Upper lobe of left lung (tissue), 4 donors: Measurements from ENCODE around the gene ARRB1.

Experiments
- EP300 ChIP-seq, 4 donors: sonication (generic); formaldehyde crosslinking; IDR thresholded peaks; one replicate each; pipeline ENCODE4 v1.5.1; 2017; ENCODE audit warnings: antibody characterized with exemption in 4 of 4, control low read depth in 2 of 4
- POLR2AphosphoS5 ChIP-seq, 2 donors: sonication (generic); formaldehyde crosslinking; IDR thresholded peaks; one replicate each; pipeline ENCODE4 v1.5.1; 2017; ENCODE audit warnings: antibody characterized with exemption in 2 of 2
- TF ChIP-seq, protein P1 (sequence below), 6 experiments: fragments of 450-650 bp in 4 of 6; fragments of 200-600 bp in 2 of 6; sonication (generic) in 2 of 6; IDR thresholded peaks; one replicate each; pipeline ENCODE4 v1.5.1; 2016 to 2019; ENCODE audit warnings: antibody characterized with exemption in 6 of 6

- TF ChIP-seq, protein P1, sequence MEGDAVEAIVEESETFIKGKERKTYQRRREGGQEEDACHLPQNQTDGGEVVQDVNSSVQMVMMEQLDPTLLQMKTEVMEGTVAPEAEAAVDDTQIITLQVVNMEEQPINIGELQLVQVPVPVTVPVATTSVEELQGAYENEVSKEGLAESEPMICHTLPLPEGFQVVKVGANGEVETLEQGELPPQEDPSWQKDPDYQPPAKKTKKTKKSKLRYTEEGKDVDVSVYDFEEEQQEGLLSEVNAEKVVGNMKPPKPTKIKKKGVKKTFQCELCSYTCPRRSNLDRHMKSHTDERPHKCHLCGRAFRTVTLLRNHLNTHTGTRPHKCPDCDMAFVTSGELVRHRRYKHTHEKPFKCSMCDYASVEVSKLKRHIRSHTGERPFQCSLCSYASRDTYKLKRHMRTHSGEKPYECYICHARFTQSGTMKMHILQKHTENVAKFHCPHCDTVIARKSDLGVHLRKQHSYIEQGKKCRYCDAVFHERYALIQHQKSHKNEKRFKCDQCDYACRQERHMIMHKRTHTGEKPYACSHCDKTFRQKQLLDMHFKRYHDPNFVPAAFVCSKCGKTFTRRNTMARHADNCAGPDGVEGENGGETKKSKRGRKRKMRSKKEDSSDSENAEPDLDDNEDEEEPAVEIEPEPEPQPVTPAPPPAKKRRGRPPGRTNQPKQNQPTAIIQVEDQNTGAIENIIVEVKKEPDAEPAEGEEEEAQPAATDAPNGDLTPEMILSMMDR (IDR thresholded peaks at IDR 0.05) = peak in 1 of 6 experiments; percentile 7
- TF ChIP-seq EP300 (IDR thresholded peaks at IDR 0.05) (no peak), POLR2AphosphoS5 (IDR thresholded peaks at IDR 0.05) (no peak)
Observed at GRCh38 chr11:75376175-75376574, 24.7 kb upstream of the ARRB1 start.
